8988T (cell line): Measurements from ENCODE around the gene LMF1.

ENCODE experiments used
- DNase-seq: peaks from one replicate; pipeline ENCODE4 v3.0.0; 2011

LMF1 gene

GRCh38 chr16:947255-947921, 23.4 kb downstream of the LMF1 start:
- DNase-seq = no peak

GRCh38 chr16:946048-946395, 24.8 kb downstream of the LMF1 start:
- DNase-seq = no peak

GRCh38 chr16:945271-946047, 25.3 kb downstream of the LMF1 start:
- DNase-seq = no peak

GRCh38 chr16:943971-944370, 26.8 kb downstream of the LMF1 start:
- no peak for DNase-seq

GRCh38 chr16:942436-943060, 28.2 kb downstream of the LMF1 start:
- DNase-seq = no peak

GRCh38 chr16:939941-940340, 30.8 kb downstream of the LMF1 start:
- no peak for DNase-seq

GRCh38 chr16:939311-939710, 31.5 kb downstream of the LMF1 start:
- no peak for DNase-seq

GRCh38 chr16:938752-939151, 32.0 kb downstream of the LMF1 start:
- no peak for DNase-seq

GRCh38 chr16:938136-938535, 32.6 kb downstream of the LMF1 start:
- no peak for DNase-seq

GRCh38 chr16:937723-938122, 33.1 kb downstream of the LMF1 start:
- DNase-seq = no peak

GRCh38 chr16:937311-937710, 33.5 kb downstream of the LMF1 start:
- DNase-seq = no peak

GRCh38 chr16:935684-936083, 35.1 kb downstream of the LMF1 start:
- DNase-seq = no peak

GRCh38 chr16:934178-934577, 36.6 kb downstream of the LMF1 start:
- no peak for DNase-seq

GRCh38 chr16:933581-933980, 37.2 kb downstream of the LMF1 start:
- no peak for DNase-seq

GRCh38 chr16:932831-933330, 37.9 kb downstream of the LMF1 start:
- no peak for DNase-seq

- DNase-seq = no peak
Observed at GRCh38 chr16:931626-932500, 38.9 kb downstream of the LMF1 start.

GRCh38 chr16:931171-931570, 39.6 kb downstream of the LMF1 start:
- DNase-seq = no peak

- no peak for DNase-seq
Observed at GRCh38 chr16:930511-930910, 40.3 kb downstream of the LMF1 start.

GRCh38 chr16:930076-930475, 40.7 kb downstream of the LMF1 start:
- no peak for DNase-seq

- no peak for DNase-seq
Observed at GRCh38 chr16:929227-930073, 41.3 kb downstream of the LMF1 start.

- no peak for DNase-seq
Observed at GRCh38 chr16:928526-928925, 42.3 kb downstream of the LMF1 start.

- no peak for DNase-seq
Observed at GRCh38 chr16:927931-928330, 42.9 kb downstream of the LMF1 start.
